HepG2 (cell line): Measurements from ENCODE around the gene CSTF1. TPM values are rescaled to one million over a fixed set of nuclear protein-coding genes. Genes with fewer than 3 reads are reported as not detected.
A peak's percentile ranks its signal among the peaks of the same experiment; 100 is the strongest.

ENCODE experiments used
- ATAC-seq: fragments of 200-7000 bp; cut with Tn5 transposase; 3 replicates; pipeline ENCODE4 v1.9.1; 2020; ENCODE audit warnings: mild to moderate bottlenecking, moderate library complexity
- BruUV-seq: library from RNA; stranded (reverse); fragments of 400-500 nt; replicated peaks from 2 replicates; lab custom pipeline; 2021; lab: Mats Ljungman, UMichigan
- CTCF ChIA-PET: fragments of 300-600 bp; formaldehyde crosslinking; extraction: SDS; loops from one replicate; lab custom pipeline; 2021; ENCODE audit warnings: low total read pairs, inconsistent platforms, low intra/inter-chr PET ratio; lab: Yijun Ruan, JAX
- POLR2A ChIA-PET: fragments of 350-600 bp; sonication (Branson Sonifier 250); formaldehyde crosslinking; loops from one replicate; lab custom pipeline; 2020; ENCODE audit warnings: antibody characterized with exemption, inconsistent platforms; lab: Yijun Ruan, JAX
- DNase-seq: peaks from one replicate; pipeline ENCODE4 v3.0.0-alpha.2; 2015; ENCODE audit warnings: low spot score
- FAIRE-seq: peaks from 3 replicates; lab custom pipeline; 2011; peaks lifted over from hg19 to GRCh38; lab: Jason Lieb, UNC
- H2AFZ ChIP-seq: one replicate; pipeline ENCODE4 v1.6.1; 2011; ENCODE audit warnings: low read length, inconsistent platforms
- H3K27ac ChIP-seq: fragments of 300-600 bp; 3 replicates; pipeline ENCODE4 v1.8.0; 2011; ENCODE audit warnings: mixed run types, mild to moderate bottlenecking, mixed read lengths, low read length, inconsistent platforms; ENCODE audit not compliant: insufficient read depth; ENCODE audit errors: extremely low read length
- H3K27me3 ChIP-seq, 2 experiments: fragments of 200-600 bp in 1 of 2; 2 replicates in 1 of 2; 3 replicates in 1 of 2; pipeline versions ENCODE4 v1.6.0 to v1.8.0; 2011; ENCODE audit warnings: low read length in 2 of 2, mild to moderate bottlenecking in 2 of 2, moderate library complexity in 2 of 2, inconsistent platforms in 1 of 2; ENCODE audit not compliant: insufficient read depth in 2 of 2, control insufficient read depth in 1 of 2
- H3K36me3 ChIP-seq, 2 experiments: fragments of 200-600 bp in 1 of 2; replicated peaks in 1 of 2; 2 replicates in 1 of 2; 3 replicates in 1 of 2; pipeline versions ENCODE4 v1.5.1 to v1.8.0; 2011; ENCODE audit warnings: low read length in 2 of 2, inconsistent platforms in 1 of 2; ENCODE audit not compliant: insufficient read depth in 2 of 2, control insufficient read depth in 1 of 2
- H3K4me1 ChIP-seq: 2 replicates; pipeline ENCODE4 v1.5.1; 2012; ENCODE audit warnings: low read length, inconsistent platforms; ENCODE audit not compliant: insufficient read depth
- H3K4me2 ChIP-seq: 2 replicates; pipeline ENCODE4 v1.6.0; 2011; ENCODE audit warnings: low read depth, low read length, inconsistent platforms
- H3K4me3 ChIP-seq, 3 experiments: fragments of 200-600 bp in 1 of 3; sonication (generic), shearing (Covaris generic) in 1 of 3; replicated peaks in 1 of 3; 2 replicates each; pipeline ENCODE4 v1.5.1; 2011 to 2016; ENCODE audit warnings: low read length in 3 of 3, inconsistent platforms in 2 of 3, low read depth in 2 of 3, mild to moderate bottlenecking in 2 of 3, control low read depth in 1 of 3, mixed read lengths in 1 of 3; ENCODE audit not compliant: insufficient read depth in 1 of 3
- H3K79me2 ChIP-seq: one replicate; pipeline ENCODE4 v1.6.1; 2011; ENCODE audit warnings: low read length, inconsistent platforms; ENCODE audit not compliant: insufficient read depth
- H3K9ac ChIP-seq: 2 replicates; pipeline ENCODE4 v1.6.0; 2011; ENCODE audit warnings: mild to moderate bottlenecking, low read depth, low read length, inconsistent platforms; ENCODE audit not compliant: insufficient read depth
- H3K9me3 ChIP-seq: 2 replicates; pipeline ENCODE4 v1.5.1; 2012; ENCODE audit warnings: mild to moderate bottlenecking, low read length
- H4K20me1 ChIP-seq: 2 replicates; pipeline ENCODE4 v1.6.0; 2011; ENCODE audit warnings: inconsistent platforms, mild to moderate bottlenecking, low read length, moderate library complexity; ENCODE audit not compliant: insufficient read depth
- ARID2 ChIP-seq: sonication (generic); formaldehyde crosslinking; IDR thresholded peaks from 2 replicates; pipeline ENCODE4 v1.8.1; 2022; ENCODE audit warnings: mild to moderate bottlenecking, missing genetic modification reagents, borderline replicate concordance
- SMARCE1 ChIP-seq: fragments of 450-650 bp; IDR thresholded peaks from 2 replicates; pipeline ENCODE4 v1.6.1; 2017; ENCODE audit warnings: borderline replicate concordance
- XRCC5 ChIP-seq: fragments of 200-400 bp; formaldehyde crosslinking; optimal IDR thresholded peaks from 2 replicates; pipeline ENCODE3; 2017; ENCODE audit warnings: mild to moderate bottlenecking, low read length
- ZNF235 ChIP-seq: sonication (generic); formaldehyde crosslinking; IDR thresholded peaks from 2 replicates; pipeline ENCODE4 v1.8.1; 2023; ENCODE audit warnings: mild to moderate bottlenecking, missing genetic modification reagents, borderline replicate concordance
- WGBS: methylation state at CpG from one replicate; pipeline ENCODE4 v1.1.6; 2017; ENCODE audit warnings: low lambda C conversion rate; 5-methylcytosine and 5-hydroxymethylcytosine counted together
- in situ Hi-C: cut with HindIII; loops from 2 replicates; pipeline ENCODE4 v1.10.0; 2017; ENCODE audit warnings: low pct_unique_long_range_greater_than_20kb; ENCODE audit not compliant: extremely low pct_ligation_motif_present
- intact Hi-C: fragments of 100-400 bp; cut with micrococcal nuclease; formaldehyde crosslinking; loops from one replicate; pipeline ENCODE4 v1.10.0; 2022; ENCODE audit not compliant: unreplicated experiment
- polyA plus RNA-seq, 8 experiments: library from polyadenylated mRNA; depleted of rRNA in 3 of 8; stranded (reverse) in 7 of 8; unstranded in 1 of 8; fragments of >200 nt; fragmentation: Illumina TruSeq in 4 of 8; extraction: Trizol in 4 of 8; gene quantifications; 2 replicates each; pipeline versions ENCODE4 v1.2.1 to v1.2.3, GENCODE V29; 2011 to 2016; ENCODE audit warnings: low read depth in 4 of 8, missing spikeins in 1 of 8, mixed read lengths in 1 of 8; ENCODE audit not compliant: insufficient read depth in 1 of 8
- total RNA-seq, 5 experiments: library from RNA; depleted of rRNA; stranded (reverse); fragments of >200 nt; fragmentation: Illumina TruSeq; extraction: Trizol; gene quantifications; 2 replicates each; pipeline ENCODE4 v1.2.3, GENCODE V29; 2016; ENCODE audit warnings: low read depth in 1 of 5
- TF ChIP-seq, protein P1 (sequence below): sonication (generic); formaldehyde crosslinking; conservative IDR thresholded peaks from 2 replicates; pipeline ENCODE4 v1.4.0; 2020; ENCODE audit warnings: missing genetic modification reagents
- TF ChIP-seq, protein P2 (sequence below): sonication (generic); formaldehyde crosslinking; IDR thresholded peaks from 2 replicates; pipeline ENCODE4 v1.5.1; 2020; ENCODE audit warnings: mild to moderate bottlenecking, missing genetic modification reagents
- TF ChIP-seq, protein P3 (sequence below): sonication (generic); formaldehyde crosslinking; IDR thresholded peaks from 2 replicates; pipeline ENCODE4 v1.4.0; 2020; ENCODE audit warnings: mild to moderate bottlenecking, missing genetic modification reagents
- TF ChIP-seq, protein P4 (sequence below): IDR thresholded peaks from 2 replicates; pipeline ENCODE4 v1.6.1; 2012; ENCODE audit warnings: low read length, improper control_type of control experiment

The CSTF1 gene
- total and polyA plus RNA-seq, 2 of the 13 experiments (the other 11 are each of a cell fraction or from before 2014, with no cell fraction given): 70.9 to 100 TPM

DNA sequence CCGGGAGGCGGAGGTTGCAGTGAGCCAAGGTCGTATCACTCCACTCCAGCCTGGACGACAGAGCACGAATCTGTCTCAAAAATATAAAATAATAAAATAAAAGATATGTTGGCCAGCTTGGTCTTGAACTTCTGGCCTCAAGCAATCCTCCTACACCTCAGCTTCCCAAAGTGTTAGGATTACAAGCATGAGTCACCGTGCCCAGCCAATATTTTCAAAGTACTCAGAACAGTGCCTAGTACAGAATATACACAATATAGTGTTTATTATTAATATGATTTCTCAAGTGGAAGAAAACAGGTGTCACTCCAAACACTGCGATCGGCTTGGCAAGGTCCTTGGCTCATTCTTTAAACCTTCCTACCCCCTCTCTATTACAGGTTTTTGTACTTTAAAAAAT lies 30.5 kb upstream of the CSTF1 start (continued):
- TF ChIP-seq, protein P1, sequence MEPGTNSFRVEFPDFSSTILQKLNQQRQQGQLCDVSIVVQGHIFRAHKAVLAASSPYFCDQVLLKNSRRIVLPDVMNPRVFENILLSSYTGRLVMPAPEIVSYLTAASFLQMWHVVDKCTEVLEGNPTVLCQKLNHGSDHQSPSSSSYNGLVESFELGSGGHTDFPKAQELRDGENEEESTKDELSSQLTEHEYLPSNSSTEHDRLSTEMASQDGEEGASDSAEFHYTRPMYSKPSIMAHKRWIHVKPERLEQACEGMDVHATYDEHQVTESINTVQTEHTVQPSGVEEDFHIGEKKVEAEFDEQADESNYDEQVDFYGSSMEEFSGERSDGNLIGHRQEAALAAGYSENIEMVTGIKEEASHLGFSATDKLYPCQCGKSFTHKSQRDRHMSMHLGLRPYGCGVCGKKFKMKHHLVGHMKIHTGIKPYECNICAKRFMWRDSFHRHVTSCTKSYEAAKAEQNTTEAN (CRISPR knock-in tag): no peak
- TF ChIP-seq, all 625 proteins: peak for 0

DNA sequence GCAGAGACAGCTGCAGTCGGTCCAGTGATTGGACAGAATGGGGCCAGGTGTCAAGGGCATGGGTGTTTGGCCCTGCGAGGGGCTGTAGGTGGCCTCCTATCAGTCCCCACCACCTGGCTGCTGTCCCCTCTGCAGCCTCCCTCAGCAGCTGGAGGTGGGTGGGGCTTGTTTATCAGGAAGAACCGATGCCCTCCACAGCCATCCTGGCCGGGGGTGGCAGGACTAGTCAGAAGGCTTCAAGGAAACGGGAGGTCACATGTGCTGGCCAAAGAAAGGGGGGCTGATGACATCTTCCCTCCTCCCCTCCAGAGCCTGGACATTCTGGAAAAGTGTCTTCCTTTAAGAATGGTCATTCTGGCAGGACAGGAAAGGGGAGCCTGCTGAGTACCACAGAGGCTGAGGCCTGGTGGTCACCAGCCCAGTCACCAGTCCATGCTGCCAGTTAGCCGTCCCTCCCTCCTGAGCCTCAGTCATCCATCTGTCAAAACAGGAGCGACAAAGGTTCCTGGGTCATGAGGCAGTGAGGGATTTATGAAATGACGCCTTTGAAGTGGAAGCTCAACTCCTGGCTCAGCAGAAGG lies 29.5 kb upstream of the CSTF1 start:
- Histone ChIP-seq H3K27me3 (no peaks in the 10 kb centered on the region; a peak in 1 of 5 replicates), H4K20me1 (peaks cover 3% of the 10 kb centered on the region; the same call in 1 of the 2 replicates), H3K36me3 (peaks cover 3 to 23% of the 10 kb centered on the region in 2 experiments; a peak in 4 of 5 replicates), H3K9me3 (no peaks in the 10 kb centered on the region), H2AFZ (no peak overlapping the region), H3K9ac (no peak overlapping the region), H3K4me1 (peaks cover 28% of the 10 kb centered on the region), H3K4me3 (no peak overlapping the region), H3K79me2 (peaks cover 11% of the 10 kb centered on the region), H3K27ac (no peak overlapping the region), H3K4me2 (no peak overlapping the region)
- no peak for FAIRE-seq
- no peak for DNase-seq
- intact Hi-C loops: no loop called here
- CTCF ChIA-PET: no interaction called here
- POLR2A ChIA-PET: no interaction called here
- ATAC-seq: no peak
- no TSS peak for BruUV-seq
- WGBS: 86% methylated on average over 8 of the region's 8 CpGs
- in situ Hi-C loops: no loop called here
- TF ChIP-seq SMARCE1: no peak
- TF ChIP-seq, protein P2, sequence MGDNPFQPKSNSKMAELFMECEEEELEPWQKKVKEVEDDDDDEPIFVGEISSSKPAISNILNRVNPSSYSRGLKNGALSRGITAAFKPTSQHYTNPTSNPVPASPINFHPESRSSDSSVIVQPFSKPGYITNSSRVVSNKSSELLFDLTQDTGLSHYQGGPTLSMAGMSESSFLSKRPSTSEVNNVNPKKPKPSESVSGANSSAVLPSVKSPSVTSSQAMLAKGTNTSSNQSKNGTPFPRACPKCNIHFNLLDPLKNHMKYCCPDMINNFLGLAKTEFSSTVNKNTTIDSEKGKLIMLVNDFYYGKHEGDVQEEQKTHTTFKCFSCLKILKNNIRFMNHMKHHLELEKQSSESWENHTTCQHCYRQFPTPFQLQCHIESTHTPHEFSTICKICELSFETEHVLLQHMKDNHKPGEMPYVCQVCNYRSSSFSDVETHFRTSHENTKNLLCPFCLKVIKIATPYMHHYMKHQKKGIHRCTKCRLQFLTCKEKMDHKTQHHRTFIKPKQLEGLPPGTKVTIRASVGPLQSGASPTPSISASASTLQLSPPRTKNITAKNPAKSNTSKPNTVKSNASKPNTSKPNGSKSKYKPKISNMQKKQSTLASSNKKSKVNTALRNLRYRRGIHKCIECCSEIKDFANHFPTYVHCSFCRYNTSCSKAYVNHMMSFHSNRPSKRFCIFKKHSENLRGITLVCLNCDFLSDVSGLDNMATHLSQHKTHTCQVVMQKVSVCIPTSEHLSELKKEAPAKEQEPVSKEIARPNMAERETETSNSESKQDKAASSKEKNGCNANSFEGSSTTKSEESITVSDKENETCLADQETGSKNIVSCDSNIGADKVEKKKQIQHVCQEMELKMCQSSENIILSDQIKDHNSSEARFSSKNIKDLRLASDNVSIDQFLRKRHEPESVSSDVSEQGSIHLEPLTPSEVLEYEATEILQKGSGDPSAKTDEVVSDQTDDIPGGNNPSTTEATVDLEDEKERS (CRISPR knock-in tag): no peak
- TF ChIP-seq, protein P3, sequence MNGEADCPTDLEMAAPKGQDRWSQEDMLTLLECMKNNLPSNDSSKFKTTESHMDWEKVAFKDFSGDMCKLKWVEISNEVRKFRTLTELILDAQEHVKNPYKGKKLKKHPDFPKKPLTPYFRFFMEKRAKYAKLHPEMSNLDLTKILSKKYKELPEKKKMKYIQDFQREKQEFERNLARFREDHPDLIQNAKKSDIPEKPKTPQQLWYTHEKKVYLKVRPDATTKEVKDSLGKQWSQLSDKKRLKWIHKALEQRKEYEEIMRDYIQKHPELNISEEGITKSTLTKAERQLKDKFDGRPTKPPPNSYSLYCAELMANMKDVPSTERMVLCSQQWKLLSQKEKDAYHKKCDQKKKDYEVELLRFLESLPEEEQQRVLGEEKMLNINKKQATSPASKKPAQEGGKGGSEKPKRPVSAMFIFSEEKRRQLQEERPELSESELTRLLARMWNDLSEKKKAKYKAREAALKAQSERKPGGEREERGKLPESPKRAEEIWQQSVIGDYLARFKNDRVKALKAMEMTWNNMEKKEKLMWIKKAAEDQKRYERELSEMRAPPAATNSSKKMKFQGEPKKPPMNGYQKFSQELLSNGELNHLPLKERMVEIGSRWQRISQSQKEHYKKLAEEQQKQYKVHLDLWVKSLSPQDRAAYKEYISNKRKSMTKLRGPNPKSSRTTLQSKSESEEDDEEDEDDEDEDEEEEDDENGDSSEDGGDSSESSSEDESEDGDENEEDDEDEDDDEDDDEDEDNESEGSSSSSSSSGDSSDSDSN (CRISPR knock-in tag): no peak
- TF ChIP-seq, protein P4, sequence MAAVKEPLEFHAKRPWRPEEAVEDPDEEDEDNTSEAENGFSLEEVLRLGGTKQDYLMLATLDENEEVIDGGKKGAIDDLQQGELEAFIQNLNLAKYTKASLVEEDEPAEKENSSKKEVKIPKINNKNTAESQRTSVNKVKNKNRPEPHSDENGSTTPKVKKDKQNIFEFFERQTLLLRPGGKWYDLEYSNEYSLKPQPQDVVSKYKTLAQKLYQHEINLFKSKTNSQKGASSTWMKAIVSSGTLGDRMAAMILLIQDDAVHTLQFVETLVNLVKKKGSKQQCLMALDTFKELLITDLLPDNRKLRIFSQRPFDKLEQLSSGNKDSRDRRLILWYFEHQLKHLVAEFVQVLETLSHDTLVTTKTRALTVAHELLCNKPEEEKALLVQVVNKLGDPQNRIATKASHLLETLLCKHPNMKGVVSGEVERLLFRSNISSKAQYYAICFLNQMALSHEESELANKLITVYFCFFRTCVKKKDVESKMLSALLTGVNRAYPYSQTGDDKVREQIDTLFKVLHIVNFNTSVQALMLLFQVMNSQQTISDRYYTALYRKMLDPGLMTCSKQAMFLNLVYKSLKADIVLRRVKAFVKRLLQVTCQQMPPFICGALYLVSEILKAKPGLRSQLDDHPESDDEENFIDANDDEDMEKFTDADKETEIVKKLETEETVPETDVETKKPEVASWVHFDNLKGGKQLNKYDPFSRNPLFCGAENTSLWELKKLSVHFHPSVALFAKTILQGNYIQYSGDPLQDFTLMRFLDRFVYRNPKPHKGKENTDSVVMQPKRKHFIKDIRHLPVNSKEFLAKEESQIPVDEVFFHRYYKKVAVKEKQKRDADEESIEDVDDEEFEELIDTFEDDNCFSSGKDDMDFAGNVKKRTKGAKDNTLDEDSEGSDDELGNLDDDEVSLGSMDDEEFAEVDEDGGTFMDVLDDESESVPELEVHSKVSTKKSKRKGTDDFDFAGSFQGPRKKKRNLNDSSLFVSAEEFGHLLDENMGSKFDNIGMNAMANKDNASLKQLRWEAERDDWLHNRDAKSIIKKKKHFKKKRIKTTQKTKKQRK: no peak
- TF ChIP-seq ZNF235 (CRISPR knock-in tag): no peak
- peak; percentile 42 for TF ChIP-seq XRCC5
- no peak for TF ChIP-seq ARID2 (CRISPR knock-in tag)
